Retinal pigment epithelial cell (primary cell): ENCODE data around the gene TAOK2.
"Not testable (repeated sequence)": the region's sequence is repeated elsewhere in the genome, so short reads cannot be mapped to it uniquely, and the experiment has no call there.

ENCODE experiments used
- DNase-seq: peaks from one replicate; pipeline ENCODE4 v3.0.0-alpha.2; 2010; ENCODE audit warnings: low read depth
- H3K4me3 ChIP-seq: 2 replicates; pipeline ENCODE4 v1.5.1; 2011; ENCODE audit warnings: mild to moderate bottlenecking, low read length, control low read depth, moderate library complexity
- TF ChIP-seq, protein P1 (sequence below): conservative IDR thresholded peaks from 2 replicates; pipeline ENCODE4 v1.5.1; 2011; ENCODE audit warnings: low read depth, low read length, control low read depth, inconsistent platforms

TAOK2 gene

DNA sequence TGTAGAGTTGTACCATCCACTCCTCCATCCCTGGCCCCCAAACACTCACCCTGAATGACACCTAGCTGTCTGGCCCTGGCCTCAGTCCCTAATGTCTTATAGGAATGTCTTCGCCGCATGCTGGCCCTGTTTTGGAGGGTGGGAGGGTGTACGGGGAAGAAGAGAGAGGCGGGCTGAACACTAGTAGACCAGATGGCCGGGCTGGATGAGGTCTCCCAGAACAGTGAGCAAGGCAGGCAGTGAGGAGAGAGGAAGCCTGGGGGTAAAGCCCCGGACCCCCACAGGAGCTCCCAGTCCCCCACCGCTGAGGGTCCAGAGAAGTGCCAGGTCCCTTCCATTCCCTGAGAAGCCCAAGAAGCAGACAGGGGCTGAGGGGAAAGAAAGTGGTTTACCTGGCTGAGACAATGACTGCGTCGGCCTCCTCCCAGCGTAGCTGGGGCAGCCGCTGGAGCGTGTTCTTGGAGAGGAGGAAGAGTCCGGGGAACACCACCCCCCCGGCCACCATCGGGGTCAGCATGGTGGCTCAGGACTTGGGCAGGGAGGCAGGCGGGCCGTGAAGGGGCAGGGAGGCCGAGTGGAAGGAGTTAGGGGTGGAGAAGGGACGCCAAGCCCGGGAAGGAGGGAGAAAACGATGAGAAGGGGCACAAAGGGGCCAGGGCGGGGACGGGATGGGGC, 56.5 kb downstream of the TAOK2 start:
- no peak overlapping the region for H3K4me3 ChIP-seq
- no peak for DNase-seq
- TF ChIP-seq, protein P1, sequence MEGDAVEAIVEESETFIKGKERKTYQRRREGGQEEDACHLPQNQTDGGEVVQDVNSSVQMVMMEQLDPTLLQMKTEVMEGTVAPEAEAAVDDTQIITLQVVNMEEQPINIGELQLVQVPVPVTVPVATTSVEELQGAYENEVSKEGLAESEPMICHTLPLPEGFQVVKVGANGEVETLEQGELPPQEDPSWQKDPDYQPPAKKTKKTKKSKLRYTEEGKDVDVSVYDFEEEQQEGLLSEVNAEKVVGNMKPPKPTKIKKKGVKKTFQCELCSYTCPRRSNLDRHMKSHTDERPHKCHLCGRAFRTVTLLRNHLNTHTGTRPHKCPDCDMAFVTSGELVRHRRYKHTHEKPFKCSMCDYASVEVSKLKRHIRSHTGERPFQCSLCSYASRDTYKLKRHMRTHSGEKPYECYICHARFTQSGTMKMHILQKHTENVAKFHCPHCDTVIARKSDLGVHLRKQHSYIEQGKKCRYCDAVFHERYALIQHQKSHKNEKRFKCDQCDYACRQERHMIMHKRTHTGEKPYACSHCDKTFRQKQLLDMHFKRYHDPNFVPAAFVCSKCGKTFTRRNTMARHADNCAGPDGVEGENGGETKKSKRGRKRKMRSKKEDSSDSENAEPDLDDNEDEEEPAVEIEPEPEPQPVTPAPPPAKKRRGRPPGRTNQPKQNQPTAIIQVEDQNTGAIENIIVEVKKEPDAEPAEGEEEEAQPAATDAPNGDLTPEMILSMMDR: no peak

DNA sequence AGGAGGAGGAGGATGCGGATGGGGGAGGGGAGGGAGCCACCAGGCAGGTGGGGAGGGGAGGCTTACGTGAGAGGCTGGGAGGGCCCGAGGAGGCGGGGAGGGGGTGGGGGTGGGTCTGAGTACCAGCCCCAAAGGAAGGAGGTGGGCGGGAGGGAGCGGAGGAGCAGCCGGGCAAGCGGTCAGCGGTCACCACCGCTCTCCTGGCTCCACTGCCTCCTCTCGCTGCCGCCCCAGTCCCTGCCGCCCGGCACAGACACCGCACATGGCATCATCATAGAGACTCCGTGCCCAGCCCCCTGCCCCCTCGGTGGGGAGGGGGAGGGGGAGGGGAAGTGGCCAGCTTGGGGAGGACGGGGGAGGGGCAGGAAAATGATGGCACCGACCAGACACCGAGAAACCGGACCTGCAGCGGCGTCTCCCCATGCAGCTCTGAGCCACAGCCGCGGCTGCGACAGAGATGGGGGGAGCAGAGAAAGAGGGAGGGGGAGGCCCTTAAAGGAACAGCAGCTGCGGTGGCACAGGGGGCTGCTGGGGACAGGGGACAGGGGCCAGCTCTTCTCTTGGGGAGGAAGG, 57.3 kb downstream of the TAOK2 start, which contains the start of gene TLCD3B:
Gene TLCD3B (minus strand): TSS at position 431 of the 573 bp plus-strand sequence. CDS start 744 bp downstream, outside the sequence.
- TF ChIP-seq, protein P1: no peak
- no peak for DNase-seq
- no peak within 1 kb of the TSS for H3K4me3 ChIP-seq

DNA sequence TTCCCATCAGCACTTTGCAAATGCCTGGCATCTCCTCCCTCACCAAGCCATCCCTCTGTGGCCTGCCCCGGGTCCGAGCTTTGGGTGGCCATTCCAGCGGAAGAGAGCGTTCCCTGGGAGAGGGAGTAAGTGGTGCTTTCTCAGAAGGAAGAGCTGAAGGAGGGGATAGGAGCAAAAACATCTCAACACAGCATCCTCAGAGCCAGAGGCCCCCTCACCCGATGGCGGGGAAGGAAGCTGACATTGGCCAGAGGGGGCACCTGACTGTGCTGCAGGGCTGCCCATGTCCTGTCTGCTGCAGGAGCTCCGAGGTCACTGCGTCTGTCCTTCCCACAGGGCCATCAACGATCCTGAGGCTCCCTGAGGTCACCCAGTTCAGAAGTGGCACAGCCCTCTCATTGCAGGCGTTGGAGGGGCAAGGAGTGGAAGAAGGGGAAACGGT, 57.8 kb downstream of the TAOK2 start:
- DNase-seq: no peak
- no peak overlapping the region for H3K4me3 ChIP-seq
- TF ChIP-seq, protein P1: no peak

DNA sequence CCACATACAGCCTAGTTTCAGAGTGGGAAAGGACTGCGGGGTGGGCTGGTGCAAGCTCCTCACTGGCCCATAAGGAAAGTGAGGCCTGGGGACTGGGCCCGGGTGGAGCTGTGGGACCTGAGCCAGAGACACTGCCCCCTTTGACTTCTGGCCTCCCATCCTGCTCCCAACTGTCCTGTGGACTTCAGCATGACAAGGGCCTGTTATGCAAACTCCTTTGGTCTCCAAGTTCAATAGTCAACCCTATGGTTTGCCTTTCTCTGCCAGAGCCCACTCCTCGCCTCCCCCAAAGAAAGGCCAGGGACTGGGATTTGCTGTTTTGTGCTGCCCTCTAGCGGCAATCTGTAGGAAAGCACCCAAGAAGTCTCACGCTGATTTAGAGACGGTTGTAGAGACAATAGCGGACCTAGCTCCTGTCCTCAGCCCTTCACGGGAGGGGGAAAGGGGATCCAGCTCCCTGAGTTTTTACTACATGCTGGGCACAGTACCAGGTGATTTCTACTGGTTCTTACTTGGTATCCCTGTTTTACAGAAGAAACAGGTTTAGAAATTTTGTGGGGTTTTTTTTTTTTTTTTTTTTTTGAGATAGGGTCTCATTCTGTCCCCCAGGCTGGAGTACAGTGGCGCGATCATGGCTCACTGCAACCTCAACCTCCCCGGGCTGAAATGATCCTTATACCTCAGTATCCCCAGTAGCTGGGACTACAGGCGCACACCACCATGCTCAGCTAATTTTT, 58.6 kb downstream of the TAOK2 start:
- TF ChIP-seq, protein P1: peak; percentile 86
- H3K4me3 ChIP-seq: no peak overlapping the region
- no peak for DNase-seq

DNA sequence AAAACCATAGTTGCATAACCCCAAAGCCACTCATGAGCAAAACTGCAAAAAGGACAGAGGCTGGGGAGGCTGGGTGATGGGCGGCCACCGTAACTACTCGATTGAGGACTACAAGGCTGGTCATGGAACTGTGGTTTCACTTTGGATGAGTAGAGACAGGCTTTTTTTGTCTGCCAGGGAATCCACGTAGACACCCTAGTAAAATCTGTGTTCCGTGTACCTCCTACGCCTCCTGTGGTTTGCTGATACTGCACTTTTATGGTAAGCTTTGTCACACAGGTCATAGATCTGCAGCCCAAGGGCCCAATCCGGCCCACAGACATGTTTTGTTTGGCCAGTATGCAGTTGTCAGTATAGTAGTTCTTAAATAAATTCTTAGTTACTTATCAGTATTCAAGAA, 59.6 kb downstream of the TAOK2 start:
- DNase-seq: no peak
- TF ChIP-seq, protein P1: no peak
- no peak overlapping the region for H3K4me3 ChIP-seq

DNA sequence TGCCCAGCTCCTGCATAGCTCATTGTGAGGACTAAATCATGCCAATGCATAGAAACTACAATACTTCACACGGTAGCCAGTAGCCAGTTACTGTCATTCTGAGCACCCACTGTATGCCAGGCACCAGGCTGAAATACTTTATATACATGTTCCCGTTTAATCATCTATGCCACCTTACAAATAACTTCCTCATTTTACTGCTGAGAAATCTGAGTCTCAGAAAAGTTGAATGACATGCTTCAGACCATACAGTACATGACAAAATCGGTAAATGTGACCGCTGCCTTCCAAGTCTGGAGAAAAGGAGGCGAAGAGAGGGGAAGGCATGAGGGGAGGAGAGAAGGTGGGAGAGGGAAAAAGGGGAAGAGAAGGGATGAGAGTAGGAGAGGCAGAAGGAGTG, 66.6 kb downstream of the TAOK2 start:
- TF ChIP-seq, protein P1: no peak
- no peak overlapping the region for H3K4me3 ChIP-seq
- DNase-seq: no peak

DNA sequence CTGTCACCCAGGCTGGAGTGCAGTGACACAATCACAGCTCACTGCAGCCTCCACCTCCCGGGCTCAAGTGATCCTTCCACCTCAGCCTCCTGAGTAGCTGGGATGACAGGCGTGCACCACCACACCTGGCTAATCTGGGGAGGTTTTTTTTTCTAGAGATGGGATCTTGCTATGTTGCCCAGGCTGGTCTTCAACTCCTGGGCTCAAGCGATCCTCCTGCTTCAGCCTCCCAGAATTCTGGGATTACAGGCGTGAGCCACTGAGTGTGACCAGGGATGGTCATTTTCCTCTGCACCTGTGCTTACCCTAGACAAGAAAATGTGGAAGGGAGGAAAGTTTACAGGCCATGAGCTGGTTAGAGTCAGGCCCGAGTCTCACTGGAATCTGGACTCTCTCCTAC, 67.0 kb downstream of the TAOK2 start:
- not testable (repeated sequence) for DNase-seq

More for the DNA sequence above, 67.0 kb downstream of the TAOK2 start:
- H3K4me3 ChIP-seq: not testable (repeated sequence)
